Endodermal cell (in vitro differentiated cells): ENCODE data around the gene MCAM. TPM values are rescaled to one million over a fixed set of nuclear protein-coding genes. Genes with fewer than 3 reads are reported as not detected.

Experiments used
- DNase-seq: peaks from one replicate; pipeline ENCODE4 v3.0.0-alpha.2; 2017
- H3K27ac ChIP-seq: 2 replicates; pipeline ENCODE4 v1.5.1; 2013; ENCODE audit warnings: mild to moderate bottlenecking, low read depth, low read length, moderate library complexity
- H3K27me3 ChIP-seq: 2 replicates; pipeline ENCODE4 v1.6.1; 2013; ENCODE audit warnings: mild to moderate bottlenecking, low read length, moderate library complexity; ENCODE audit not compliant: insufficient read depth, control insufficient read depth, poor library complexity, severe bottlenecking
- H3K36me3 ChIP-seq: 2 replicates; pipeline ENCODE4 v1.7.0; 2013; ENCODE audit warnings: mild to moderate bottlenecking, low read length, moderate library complexity; ENCODE audit not compliant: control insufficient read depth, insufficient read depth
- H3K4me1 ChIP-seq: one replicate; pipeline ENCODE4 v1.7.0; 2013; ENCODE audit warnings: low read length; ENCODE audit not compliant: control insufficient read depth, insufficient read depth
- H3K4me3 ChIP-seq: 2 replicates; pipeline ENCODE4 v1.5.1; 2013; ENCODE audit warnings: mild to moderate bottlenecking, low read length, moderate library complexity
- H3K9ac ChIP-seq: 2 replicates; pipeline ENCODE4 v1.6.1; 2013; ENCODE audit warnings: mild to moderate bottlenecking, low read length, moderate library complexity; ENCODE audit not compliant: poor library complexity, severe bottlenecking; ENCODE audit errors: extremely low read depth
- H3K9me3 ChIP-seq: 2 replicates; pipeline ENCODE4 v1.6.1; 2013; ENCODE audit warnings: mild to moderate bottlenecking, low read length, moderate library complexity; ENCODE audit not compliant: control insufficient read depth
- H3K27ac Mint-ChIP-seq: 2 replicates; pipeline ENCODE4 v1.8.0; 2020; ENCODE audit warnings: mixed read lengths
- H3K27me3 Mint-ChIP-seq: 2 replicates; pipeline ENCODE4 v1.8.0; 2021; ENCODE audit warnings: mild to moderate bottlenecking, mixed read lengths; ENCODE audit not compliant: insufficient read depth
- H3K36me3 Mint-ChIP-seq: 2 replicates; pipeline ENCODE4 v1.8.0; 2020; ENCODE audit warnings: low read depth, mixed read lengths
- H3K4me1 Mint-ChIP-seq: 2 replicates; pipeline ENCODE4 v1.8.0; 2020; ENCODE audit warnings: mixed read lengths
- H3K4me3 Mint-ChIP-seq: 2 replicates; pipeline ENCODE4 v1.8.0; 2020; ENCODE audit warnings: mild to moderate bottlenecking, moderate library complexity, mixed read lengths
- H3K9me3 Mint-ChIP-seq: 2 replicates; pipeline ENCODE4 v1.8.0; 2020; ENCODE audit warnings: mild to moderate bottlenecking, mixed read lengths
- WGBS, 2 experiments: methylation state at CpG; one replicate each; pipeline versions ENCODE4 v1.1.5 to v1.1.7; 2013; ENCODE audit warnings: missing lambda C conversion rate in 2 of 2, mixed read lengths in 1 of 2; ENCODE audit not compliant: insufficient coverage in 1 of 2, insufficient read length in 1 of 2; 5-methylcytosine and 5-hydroxymethylcytosine counted together
- microRNA-seq: library from miRNA; unstranded; fragments of <30 nt; microRNA quantifications from one replicate; pipeline ENCODE4 v1.2.0, GENCODE V29; 2020; ENCODE audit warnings: borderline microRNAs expressed
- total RNA-seq, 2 donors: library from RNA; stranded (reverse); fragmentation: NEBNext Ultra II Directional in 1 of 2; extraction: Animal tissue kit (Norgen Biotek cat#: 25700) in 1 of 2; gene quantifications; 2 replicates in 1 of 2; 3 replicates in 1 of 2; pipeline ENCODE4 v1.2.1, GENCODE V29; 2021
- TF ChIP-seq, protein P1 (sequence below): fragments of 200-600 bp; sonication (generic); conservative IDR thresholded peaks from 2 replicates; pipeline ENCODE4 v1.5.0; 2021; ENCODE audit warnings: antibody characterized with exemption, mild to moderate bottlenecking

MCAM gene
- total RNA-seq, 2 donors from 2014 or later = 21.9 to 28.3 TPM

DNA sequence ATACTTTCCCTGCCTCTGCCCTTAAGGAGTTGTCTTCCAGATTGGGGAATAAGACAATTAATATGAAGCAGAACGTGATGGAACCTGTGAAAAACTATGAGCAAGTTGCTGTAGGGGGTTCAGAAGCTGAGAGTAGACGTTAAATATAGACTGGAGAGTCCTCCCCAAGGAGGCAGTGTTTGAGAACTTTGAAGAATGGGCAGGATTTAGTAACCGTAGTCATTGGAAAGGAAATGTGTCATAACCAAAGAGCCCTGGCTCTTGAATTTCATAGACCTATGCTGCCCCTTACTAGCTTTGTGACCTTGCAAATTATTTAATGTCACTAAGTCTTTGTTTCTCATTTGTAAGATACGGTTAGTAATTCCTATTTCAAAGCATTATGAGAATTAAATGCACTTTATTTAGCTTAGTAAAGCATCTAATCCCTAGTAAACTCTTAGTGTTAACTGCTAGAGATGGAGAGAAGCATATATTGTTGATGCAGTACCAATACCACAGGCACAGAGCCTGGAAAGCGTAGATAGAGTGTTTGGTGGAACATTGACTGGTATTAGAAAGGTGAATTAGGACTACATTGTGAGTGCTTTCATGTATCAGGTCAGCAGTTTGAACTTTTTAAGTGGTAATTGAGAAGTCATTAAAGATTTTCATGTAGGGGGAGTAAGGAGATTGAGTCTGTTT is 54.1 kb downstream of the MCAM start:
- H3K27me3 ChIP-seq = no peaks in the 10 kb centered on the region
- no peak for DNase-seq
- H3K4me1 ChIP-seq = no peaks in the 10 kb centered on the region
- no peaks in the 10 kb centered on the region for H3K36me3 Mint-ChIP-seq
- WGBS, 2 experiments = 86 to 87% methylated on average over 3 to 4 of the region's 5 CpGs
- H3K27me3 Mint-ChIP-seq = no peaks in the 10 kb centered on the region
- H3K9ac ChIP-seq = no peak overlapping the region
- H3K4me3 ChIP-seq = no peak overlapping the region
- H3K36me3 ChIP-seq = no peaks in the 10 kb centered on the region
- H3K27ac ChIP-seq = no peak overlapping the region
- H3K4me3 Mint-ChIP-seq = no peak overlapping the region
- no peaks in the 10 kb centered on the region for H3K9me3 ChIP-seq
- H3K27ac Mint-ChIP-seq = no peak overlapping the region
- H3K4me1 Mint-ChIP-seq = peaks cover 10% of the 10 kb centered on the region
- TF ChIP-seq, protein P1, sequence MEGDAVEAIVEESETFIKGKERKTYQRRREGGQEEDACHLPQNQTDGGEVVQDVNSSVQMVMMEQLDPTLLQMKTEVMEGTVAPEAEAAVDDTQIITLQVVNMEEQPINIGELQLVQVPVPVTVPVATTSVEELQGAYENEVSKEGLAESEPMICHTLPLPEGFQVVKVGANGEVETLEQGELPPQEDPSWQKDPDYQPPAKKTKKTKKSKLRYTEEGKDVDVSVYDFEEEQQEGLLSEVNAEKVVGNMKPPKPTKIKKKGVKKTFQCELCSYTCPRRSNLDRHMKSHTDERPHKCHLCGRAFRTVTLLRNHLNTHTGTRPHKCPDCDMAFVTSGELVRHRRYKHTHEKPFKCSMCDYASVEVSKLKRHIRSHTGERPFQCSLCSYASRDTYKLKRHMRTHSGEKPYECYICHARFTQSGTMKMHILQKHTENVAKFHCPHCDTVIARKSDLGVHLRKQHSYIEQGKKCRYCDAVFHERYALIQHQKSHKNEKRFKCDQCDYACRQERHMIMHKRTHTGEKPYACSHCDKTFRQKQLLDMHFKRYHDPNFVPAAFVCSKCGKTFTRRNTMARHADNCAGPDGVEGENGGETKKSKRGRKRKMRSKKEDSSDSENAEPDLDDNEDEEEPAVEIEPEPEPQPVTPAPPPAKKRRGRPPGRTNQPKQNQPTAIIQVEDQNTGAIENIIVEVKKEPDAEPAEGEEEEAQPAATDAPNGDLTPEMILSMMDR = no peak
- H3K9me3 Mint-ChIP-seq = no peaks in the 10 kb centered on the region

DNA sequence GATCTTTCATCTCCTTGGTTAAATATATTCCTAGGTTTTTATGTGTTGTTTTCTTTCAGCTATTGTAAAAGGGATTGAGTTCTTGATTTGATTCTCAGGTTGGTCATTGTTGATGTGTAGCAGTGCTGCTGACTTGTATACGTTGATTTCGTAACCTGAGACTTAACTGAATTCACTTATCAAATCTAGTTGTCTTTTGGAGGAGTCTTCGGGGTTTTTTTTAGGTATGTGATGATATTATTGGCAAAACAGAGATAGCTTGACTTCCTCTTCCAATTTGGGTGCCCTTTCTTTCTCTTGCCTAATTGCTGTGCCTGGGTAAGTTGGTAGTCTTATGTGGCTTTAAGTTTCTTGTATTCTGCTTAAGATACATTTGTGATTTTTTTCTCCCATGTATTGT is 57.9 kb downstream of the MCAM start:
- no peak for DNase-seq
- Histone ChIP-seq H3K27ac (no peak overlapping the region), H3K36me3 (no peaks in the 10 kb centered on the region), H3K9me3 (no peaks in the 10 kb centered on the region), H3K9ac (no peak overlapping the region), H3K4me3 (no peak overlapping the region), H3K4me1 (no peaks in the 10 kb centered on the region), H3K27me3 (no peaks in the 10 kb centered on the region)
- no peak overlapping the region for H3K27ac Mint-ChIP-seq
- H3K4me3 Mint-ChIP-seq = no peak overlapping the region
- no peaks in the 10 kb centered on the region for H3K9me3 Mint-ChIP-seq
- peaks cover 6% of the 10 kb centered on the region for H3K36me3 Mint-ChIP-seq
- whole genome bisulfite sequencing, 2 experiments = 100% methylated on average over 3 of the region's 3 CpGs; no CpG with 5 or more reads in 1 of the 2 experiments
- peaks cover 17% of the 10 kb centered on the region for H3K4me1 Mint-ChIP-seq
- TF ChIP-seq, protein P1 = no peak
- H3K27me3 Mint-ChIP-seq = no peaks in the 10 kb centered on the region

Small RNA genes within 50 kb of the gene (microRNA-seq; reads per million reads assigned to microRNA genes)
- not detected for gene MIR6756

Other genes with a start within 250 kb of the MCAM start
- gene VPS11, start 249.3 kb downstream of the MCAM start, total RNA-seq = 10 to 100 TPM; 26.9 to 29.1 TPM
- 10 to 100 TPM; 45.9 to 54.8 TPM for gene HMBS, start 232.2 kb downstream of the MCAM start, total RNA-seq
- 10 to 100 TPM; 49.4 to 51.9 TPM for gene DPAGT1, start 215.3 kb downstream of the MCAM start, total RNA-seq
- 1 to 10 TPM; 2.4 to 3.1 TPM for gene C2CD2L, start 209.8 kb downstream of the MCAM start, total RNA-seq
- gene HINFP, start 195.6 kb downstream of the MCAM start, total RNA-seq = 10 to 100 TPM; 43.8 to 44.8 TPM
- gene ABCG4, start 168.1 kb downstream of the MCAM start, total RNA-seq = 1 to 10 TPM; 1.5 to 1.8 TPM
- gene NLRX1, start 148.4 kb downstream of the MCAM start, total RNA-seq = 10 to 100 TPM; 21.8 to 29.6 TPM
- under 1 TPM; 0.11 to 0.97 TPM for gene NHERF4, start 131.7 kb downstream of the MCAM start, total RNA-seq
- gene CBL, start 110.8 kb downstream of the MCAM start, total RNA-seq = 10 to 100 TPM; 40.3 to 52.7 TPM
- 10 to 100 TPM; 51.8 to 76.3 TPM for gene RNF26, start 17.4 kb upstream of the MCAM start, total RNA-seq
- under 1 TPM; 0.62 to 0.66 TPM for gene C1QTNF5, start 23.8 kb upstream of the MCAM start, total RNA-seq
- gene MFRP, start 29.6 kb upstream of the MCAM start, total RNA-seq = not detected
- 10 to 100 TPM; 17.8 to 21.1 TPM for gene USP2, start 64.6 kb upstream of the MCAM start, total RNA-seq
- gene THY1, start 106.0 kb upstream of the MCAM start, total RNA-seq = 10 to 100 TPM; 19.3 to 36.1 TPM